DOHH2 (cell line): Measurements from ENCODE around the gene FBLN1.

Experiments used
- H3F3A ChIP-seq: fragments of 200-600 bp; sonication (generic), shearing (Covaris generic); 2 replicates; pipeline ENCODE4 v1.6.0; 2016; ENCODE audit warnings: antibody characterized with exemption, mild to moderate bottlenecking; ENCODE audit not compliant: control insufficient read depth, insufficient read depth
- H3K27ac ChIP-seq: fragments of 200-600 bp; sonication (generic); 2 replicates; pipeline ENCODE4 v1.5.1; 2014; ENCODE audit warnings: low read depth, mild to moderate bottlenecking, low read length, moderate library complexity
- H3K27me3 ChIP-seq: fragments of 200-600 bp; sonication (generic); 2 replicates; pipeline ENCODE4 v1.6.1; 2014; ENCODE audit warnings: mild to moderate bottlenecking, low read length, mixed read lengths; ENCODE audit not compliant: control insufficient read depth
- H3K36me3 ChIP-seq: fragments of 200-600 bp; sonication (generic); 2 replicates; pipeline ENCODE4 v1.6.1; 2014; ENCODE audit warnings: mild to moderate bottlenecking, low read length, moderate library complexity, mixed read lengths; ENCODE audit not compliant: control insufficient read depth
- H3K4me1 ChIP-seq: fragments of 200-600 bp; sonication (generic); 2 replicates; pipeline ENCODE4 v1.6.1; 2014; ENCODE audit warnings: mild to moderate bottlenecking, low read length, mixed read lengths; ENCODE audit not compliant: control insufficient read depth
- H3K4me2 ChIP-seq: fragments of 200-600 bp; sonication (generic); 2 replicates; pipeline ENCODE4 v1.6.0; 2014; ENCODE audit warnings: mild to moderate bottlenecking, low read length, moderate library complexity
- H3K4me3 ChIP-seq: fragments of 200-600 bp; sonication (generic); 2 replicates; pipeline ENCODE4 v1.5.1; 2014; ENCODE audit warnings: mild to moderate bottlenecking, low read length, mixed read lengths
- H3K79me2 ChIP-seq: fragments of 200-600 bp; sonication (generic); 2 replicates; pipeline ENCODE4 v1.6.1; 2014; ENCODE audit warnings: mild to moderate bottlenecking, low read length, mixed read lengths; ENCODE audit not compliant: control insufficient read depth
- H3K9me2 ChIP-seq: fragments of 200-600 bp; sonication (generic); replicated peaks from 2 replicates; pipeline ENCODE4 v1.6.1; 2014; ENCODE audit warnings: mild to moderate bottlenecking, low read length, mixed read lengths; ENCODE audit not compliant: control insufficient read depth
- H3K9me3 ChIP-seq: fragments of 200-600 bp; sonication (generic); 2 replicates; pipeline ENCODE4 v1.6.1; 2014; ENCODE audit warnings: antibody characterized with exemption, low read length, mixed read lengths; ENCODE audit not compliant: control insufficient read depth, insufficient read depth
- H4K20me1 ChIP-seq: fragments of 200-600 bp; sonication (generic); 2 replicates; pipeline ENCODE4 v1.6.0; 2014; ENCODE audit warnings: low read depth, mild to moderate bottlenecking, antibody characterized with exemption, low read length, moderate library complexity; ENCODE audit not compliant: control insufficient read depth, insufficient read depth
- CTCF ChIP-seq: fragments of 200-600 bp; sonication (generic); IDR thresholded peaks from one replicate; pipeline ENCODE4 v1.5.1; 2014; ENCODE audit warnings: antibody characterized with exemption, mild to moderate bottlenecking, low read depth, low read length; ENCODE audit not compliant: poor library complexity, severe bottlenecking
- EZH2phosphoT487 ChIP-seq: fragments of 200-600 bp; sonication (generic); IDR thresholded peaks from 2 replicates; pipeline ENCODE4 v1.6.1; 2017; ENCODE audit warnings: borderline replicate concordance, mild to moderate bottlenecking, antibody characterized with exemption, low read length, moderate library complexity, mixed read lengths

FBLN1 gene

GRCh38 chr22:45582955-45583320 is 80.3 kb downstream of the FBLN1 start:
- no peaks in the 10 kb centered on the region for H3K9me2 ChIP-seq
- no peaks in the 10 kb centered on the region for H3K9me3 ChIP-seq
- H3F3A ChIP-seq = no peaks in the 10 kb centered on the region
- no peaks in the 10 kb centered on the region for H3K36me3 ChIP-seq
- no peak overlapping the region for H3K4me3 ChIP-seq
- peaks cover 6% of the 10 kb centered on the region; the same call in 1 of the 2 replicates for H3K4me1 ChIP-seq
- no peak overlapping the region for H3K27ac ChIP-seq
- H4K20me1 ChIP-seq = no peaks in the 10 kb centered on the region
- TF ChIP-seq CTCF = no peak
- H3K79me2 ChIP-seq = no peaks in the 10 kb centered on the region
- H3K4me2 ChIP-seq = no peak overlapping the region
- H3K27me3 ChIP-seq = 0 out of 2 replicates have a peak, but pooled peaks cover under 1% of the 10 kb centered on the region

- peaks cover 6% of the 10 kb centered on the region; the same call in 1 of the 2 replicates for H3K4me1 ChIP-seq
- H3K4me2 ChIP-seq = no peak overlapping the region
Observed at GRCh38 chr22:45583504-45583903, 80.8 kb downstream of the FBLN1 start.

GRCh38 chr22:45584121-45584570 is 81.5 kb downstream of the FBLN1 start:
- H3K79me2 ChIP-seq = no peaks in the 10 kb centered on the region
- no peaks in the 10 kb centered on the region for H3K9me3 ChIP-seq
- H3K9me2 ChIP-seq = no peaks in the 10 kb centered on the region
- peaks cover 6% of the 10 kb centered on the region; the same call in 1 of the 2 replicates for H3K4me1 ChIP-seq
- H3K27ac ChIP-seq = no peak overlapping the region
- H4K20me1 ChIP-seq = no peaks in the 10 kb centered on the region
- no peak overlapping the region for H3K4me2 ChIP-seq
- no peak overlapping the region for H3K4me3 ChIP-seq
- H3F3A ChIP-seq = no peaks in the 10 kb centered on the region
- H3K27me3 ChIP-seq = no peaks in the 10 kb centered on the region
- TF ChIP-seq EZH2phosphoT487 (no peak), CTCF (no peak)
- no peaks in the 10 kb centered on the region for H3K36me3 ChIP-seq

More at GRCh38 chr22:45583504-45583903, 80.8 kb downstream of the FBLN1 start:
- no peak overlapping the region for H3K4me3 ChIP-seq
- no peaks in the 10 kb centered on the region for H3K27me3 ChIP-seq
- H3K9me3 ChIP-seq = no peaks in the 10 kb centered on the region
- H4K20me1 ChIP-seq = no peaks in the 10 kb centered on the region
- H3F3A ChIP-seq = no peaks in the 10 kb centered on the region
- H3K9me2 ChIP-seq = no peaks in the 10 kb centered on the region
- H3K27ac ChIP-seq = no peak overlapping the region
- H3K79me2 ChIP-seq = no peaks in the 10 kb centered on the region
- H3K36me3 ChIP-seq = no peaks in the 10 kb centered on the region
- TF ChIP-seq CTCF (no peak), EZH2phosphoT487 (no peak)
